OCI-LY3 (cell line): ENCODE results near the gene RFNG.

Experiments used
- H2AFZ ChIP-seq: fragments of 200-600, 300-600 bp; shearing (Covaris generic); 2 replicates; pipeline ENCODE4 v1.6.0; 2014; ENCODE audit warnings: antibody characterized with exemption, low read depth, low read length
- H3K27ac ChIP-seq: fragments of 200-600, 300-600 bp; sonication (generic); 2 replicates; pipeline ENCODE4 v1.5.1; 2014; ENCODE audit warnings: mild to moderate bottlenecking, low read length, moderate library complexity, mixed read lengths
- H3K27me3 ChIP-seq: fragments of 200-600, 300-600 bp; sonication (generic); 2 replicates; pipeline ENCODE4 v1.6.1; 2014; ENCODE audit warnings: low read depth, low read length, mixed read lengths
- H3K36me3 ChIP-seq: fragments of 200-600, 300-600 bp; sonication (generic); replicated peaks from 2 replicates; pipeline ENCODE3; 2014; ENCODE audit warnings: low read depth, low read length, mixed read lengths
- H3K4me1 ChIP-seq: fragments of 300-600, 200-600 bp; sonication (generic); 2 replicates; pipeline ENCODE4 v1.6.1; 2014; ENCODE audit warnings: low read length, mixed read lengths
- H3K4me2 ChIP-seq: fragments of 200-600, 300-600 bp; sonication (generic); 2 replicates; pipeline ENCODE4 v1.6.1; 2014; ENCODE audit warnings: low read length, mixed read lengths
- H3K4me3 ChIP-seq: fragments of 300-600, 200-600 bp; sonication (generic); 2 replicates; pipeline ENCODE4 v1.5.1; 2014; ENCODE audit warnings: antibody characterized with exemption, mild to moderate bottlenecking, low read length, moderate library complexity
- H3K79me2 ChIP-seq: fragments of 300-600, 200-600 bp; shearing (Covaris generic); 2 replicates; pipeline ENCODE4 v1.6.1; 2014; ENCODE audit warnings: mild to moderate bottlenecking, low read length, mixed read lengths
- H3K9ac ChIP-seq: fragments of 300-600, 200-600 bp; shearing (Covaris generic); 2 replicates; pipeline ENCODE4 v1.6.0; 2014; ENCODE audit warnings: mild to moderate bottlenecking, low read length, moderate library complexity
- H3K9me3 ChIP-seq: fragments of 200-600, 300-600 bp; shearing (Covaris generic); 2 replicates; pipeline ENCODE4 v1.6.1; 2014; ENCODE audit warnings: low read length, mixed read lengths; ENCODE audit not compliant: insufficient read depth
- H4K20me1 ChIP-seq: fragments of 200-600, 300-600 bp; sonication (generic); 2 replicates; pipeline ENCODE4 v1.6.1; 2016; ENCODE audit warnings: low read length, mixed read lengths; ENCODE audit not compliant: insufficient read depth
- CTCF ChIP-seq: fragments of 200-600, 300-600 bp; sonication (generic); IDR thresholded peaks from 2 replicates; pipeline ENCODE4 v1.5.1; 2014; ENCODE audit warnings: antibody characterized with exemption, low read length, low read depth
- EZH2phosphoT487 ChIP-seq: fragments of 200-600 bp; shearing (Covaris generic); IDR thresholded peaks from 2 replicates; pipeline ENCODE4 v1.6.1; 2018; ENCODE audit warnings: antibody characterized with exemption, mixed run types, low read depth

The RFNG gene

GRCh38 chr17:82013772-82014321 lies 37.8 kb downstream of the RFNG start:
- H3K9ac ChIP-seq, result no peak overlapping the region
- no peak overlapping the region for H2AFZ ChIP-seq
- no peaks in the 10 kb centered on the region for H3K9me3 ChIP-seq
- no peaks in the 10 kb centered on the region for H3K79me2 ChIP-seq
- H3K4me3 ChIP-seq, result no peak overlapping the region
- H3K4me1 ChIP-seq, result 0 out of 2 replicates have a peak, but pooled peaks cover 3% of the 10 kb centered on the region
- TF ChIP-seq EZH2phosphoT487 (no peak), CTCF (no peak)
- H3K27me3 ChIP-seq, result no peaks in the 10 kb centered on the region
- H3K4me2 ChIP-seq, result no peak overlapping the region
- no peaks in the 10 kb centered on the region for H3K36me3 ChIP-seq
- no peaks in the 10 kb centered on the region for H4K20me1 ChIP-seq
- H3K27ac ChIP-seq, result no peak overlapping the region

- Histone ChIP-seq H3K9ac (no peak overlapping the region), H3K27me3 (no peaks in the 10 kb centered on the region), H3K27ac (no peak overlapping the region), H3K79me2 (no peaks in the 10 kb centered on the region), H3K4me3 (no peak overlapping the region), H3K36me3 (no peaks in the 10 kb centered on the region), H3K4me2 (no peak overlapping the region), H4K20me1 (no peaks in the 10 kb centered on the region), H2AFZ (no peak overlapping the region), H3K4me1 (0 out of 2 replicates have a peak, but pooled peaks cover 3% of the 10 kb centered on the region), H3K9me3 (no peaks in the 10 kb centered on the region)
- no peak for TF ChIP-seq CTCF
- no peak for TF ChIP-seq EZH2phosphoT487
These were observed 38.3 kb downstream of the RFNG start for GRCh38 chr17:82013341-82013740.

- H3K36me3 ChIP-seq, result no peaks in the 10 kb centered on the region
- TF ChIP-seq EZH2phosphoT487, result no peak
- no peak for TF ChIP-seq CTCF
These were observed 38.8 kb downstream of the RFNG start for GRCh38 chr17:82012640-82013295.

GRCh38 chr17:82012261-82012639 lies 39.4 kb downstream of the RFNG start:
- no peak overlapping the region for H3K9ac ChIP-seq
- H4K20me1 ChIP-seq, result no peaks in the 10 kb centered on the region
- H3K4me2 ChIP-seq, result no peak overlapping the region
- no peaks in the 10 kb centered on the region for H3K36me3 ChIP-seq
- H3K79me2 ChIP-seq, result no peaks in the 10 kb centered on the region
- H3K27me3 ChIP-seq, result no peaks in the 10 kb centered on the region
- no peak overlapping the region for H2AFZ ChIP-seq
- no peak for TF ChIP-seq CTCF
- TF ChIP-seq EZH2phosphoT487, result no peak
- H3K4me3 ChIP-seq, result no peak overlapping the region
- H3K9me3 ChIP-seq, result no peaks in the 10 kb centered on the region
- 0 out of 2 replicates have a peak, but pooled peaks cover under 1% of the 10 kb centered on the region for H3K4me1 ChIP-seq
- no peak overlapping the region for H3K27ac ChIP-seq

More at GRCh38 chr17:82012640-82013295, 38.8 kb downstream of the RFNG start:
- no peak overlapping the region for H3K4me2 ChIP-seq
- 0 out of 2 replicates have a peak, but pooled peaks cover 3% of the 10 kb centered on the region for H3K4me1 ChIP-seq
- no peaks in the 10 kb centered on the region for H3K9me3 ChIP-seq
- H4K20me1 ChIP-seq, result no peaks in the 10 kb centered on the region
- H3K9ac ChIP-seq, result no peak overlapping the region
- H3K4me3 ChIP-seq, result no peak overlapping the region
- no peaks in the 10 kb centered on the region for H3K27me3 ChIP-seq
- H2AFZ ChIP-seq, result no peak overlapping the region
- no peak overlapping the region for H3K27ac ChIP-seq
- H3K79me2 ChIP-seq, result no peaks in the 10 kb centered on the region
